LHCN-M2 (cell line): ENCODE measurements around the gene RBM44. TPM values are rescaled to one million over a fixed set of nuclear protein-coding genes. Genes with fewer than 3 reads are reported as not detected.
"Not testable (repeated sequence)": the region's sequence is repeated elsewhere in the genome, so short reads cannot be mapped to it uniquely, and the experiment has no call there.

ENCODE experiments used
- DNase-seq: peaks from one replicate; pipeline ENCODE4 v3.0.0-alpha.2; 2012; ENCODE audit warnings: low read depth
- total RNA-seq: library from RNA; depleted of rRNA; stranded (reverse); fragments of >200 nt; gene quantifications from 2 replicates; pipeline ENCODE4 v1.2.3, GENCODE V29; 2014

RBM44 gene
- total RNA-seq, 1 experiment from 2014 or later, result 0.34 TPM

GRCh38 chr2:237782181-237782580, 16.4 kb upstream of the RBM44 start:
- no peak for DNase-seq

- DNase-seq, result not testable (repeated sequence)
These were observed 14.9 kb upstream of the RBM44 start for GRCh38 chr2:237783678-237784077.

- no peak for DNase-seq
These were observed 11.6 kb upstream of the RBM44 start for GRCh38 chr2:237786936-237787335.

- peak; percentile 12 for DNase-seq
These were observed 8.2 kb upstream of the RBM44 start for GRCh38 chr2:237790353-237790752.

GRCh38 chr2:237791977-237792727, 6.4 kb upstream of the RBM44 start:
- peak; percentile 28 for DNase-seq

- DNase-seq, result no peak
These were observed 1.3 kb upstream of the RBM44 start for GRCh38 chr2:237797253-237797652.

GRCh38 chr2:237799060-237799428, 465 bp downstream of the RBM44 start:
- no peak for DNase-seq

GRCh38 chr2:237801466-237801865, 2.9 kb downstream of the RBM44 start:
- DNase-seq, result no peak

- no peak for DNase-seq
These were observed 7.8 kb downstream of the RBM44 start for GRCh38 chr2:237806334-237806733.

GRCh38 chr2:237815637-237816036, 17.1 kb downstream of the RBM44 start:
- DNase-seq, result no peak

GRCh38 chr2:237816531-237816930, 18.0 kb downstream of the RBM44 start:
- DNase-seq, result no peak

GRCh38 chr2:237818066-237818473, 19.5 kb downstream of the RBM44 start:
- peak; percentile 25 for DNase-seq

- DNase-seq, result no peak
These were observed 20.7 kb downstream of the RBM44 start for GRCh38 chr2:237819231-237819630.

- DNase-seq, result no peak
These were observed 21.8 kb downstream of the RBM44 start for GRCh38 chr2:237820421-237820820.

- no peak for DNase-seq
These were observed 25.0 kb downstream of the RBM44 start for GRCh38 chr2:237823544-237823943.

GRCh38 chr2:237824085-237824484, 25.5 kb downstream of the RBM44 start:
- no peak for DNase-seq

GRCh38 chr2:237827421-237827987, 28.9 kb downstream of the RBM44 start:
- DNase-seq, result no peak

GRCh38 chr2:237830522-237830921, 31.9 kb downstream of the RBM44 start:
- no peak for DNase-seq

- no peak for DNase-seq
These were observed 35.0 kb downstream of the RBM44 start for GRCh38 chr2:237833546-237833945.

GRCh38 chr2:237835372-237835771, 36.8 kb downstream of the RBM44 start:
- DNase-seq, result no peak

GRCh38 chr2:237841051-237841450, 42.5 kb downstream of the RBM44 start:
- no peak for DNase-seq

- not testable (repeated sequence) for DNase-seq
These were observed 50.4 kb downstream of the RBM44 start for GRCh38 chr2:237848940-237849339.

GRCh38 chr2:237854295-237854694, 55.7 kb downstream of the RBM44 start:
- no peak for DNase-seq
